HepG2 (cell line): ENCODE results near the gene DHX36. TPM values are rescaled to one million over a fixed set of nuclear protein-coding genes. Genes with fewer than 3 reads are reported as not detected.

Source experiments
- CBX5 ChIP-seq: sonication (generic); formaldehyde crosslinking; IDR thresholded peaks from 2 replicates; pipeline ENCODE4 v1.4.0; 2020; ENCODE audit warnings: missing genetic modification reagents, borderline replicate concordance
- CHCHD3 ChIP-seq: sonication (generic); formaldehyde crosslinking; IDR thresholded peaks from 2 replicates; pipeline ENCODE4 v1.8.0; 2022; ENCODE audit warnings: mild to moderate bottlenecking, missing genetic modification reagents, moderate library complexity
- ELF1 ChIP-seq: sonication (generic); formaldehyde crosslinking; IDR thresholded peaks from 2 replicates; pipeline ENCODE4 v1.4.0; 2020; ENCODE audit warnings: missing genetic modification reagents
- FIP1L1 ChIP-seq: fragments of 200-400 bp; formaldehyde crosslinking; IDR thresholded peaks from 2 replicates; pipeline ENCODE4 v1.6.1; 2018; ENCODE audit warnings: low read depth, mild to moderate bottlenecking, low read length, moderate library complexity, borderline replicate concordance; ENCODE audit not compliant: insufficient read depth
- FOSL2 ChIP-seq: sonication (generic); formaldehyde crosslinking; IDR thresholded peaks from 2 replicates; pipeline ENCODE4 v1.4.0; 2020; ENCODE audit warnings: missing genetic modification reagents
- HHEX ChIP-seq: IDR thresholded peaks from 2 replicates; pipeline ENCODE4 v1.6.1; 2016; ENCODE audit warnings: control low read depth
- HIVEP1 ChIP-seq: sonication (generic); formaldehyde crosslinking; IDR thresholded peaks from 2 replicates; pipeline ENCODE4 v1.4.0; 2020; ENCODE audit warnings: mild to moderate bottlenecking, missing genetic modification reagents
- IRF2 ChIP-seq: IDR thresholded peaks from 2 replicates; pipeline ENCODE4 v1.6.1; 2018; ENCODE audit warnings: missing genetic modification reagents, missing compliant biosample characterization
- MEF2D ChIP-seq: sonication (generic); formaldehyde crosslinking; IDR thresholded peaks from 2 replicates; pipeline ENCODE4 v1.5.1; 2020; ENCODE audit warnings: mild to moderate bottlenecking, missing genetic modification reagents
- MIER2 ChIP-seq: IDR thresholded peaks from 2 replicates; pipeline ENCODE4 v1.6.1; 2016; ENCODE audit warnings: missing biosample characterization, missing genetic modification reagents
- MXI1 ChIP-seq: IDR thresholded peaks from 3 replicates; pipeline ENCODE4 v1.6.1; 2012; ENCODE audit warnings: low read depth, low read length, inconsistent platforms, borderline replicate concordance
- NFE2L2 ChIP-seq: fragments of 150-350 bp; IDR thresholded peaks from 2 replicates; pipeline ENCODE4 v1.6.1; 2014; ENCODE audit warnings: low read length
- NFYB ChIP-seq: sonication (generic); formaldehyde crosslinking; IDR thresholded peaks from 2 replicates; pipeline ENCODE4 v1.4.0; 2020; ENCODE audit warnings: missing genetic modification reagents
- PHF21A ChIP-seq: sonication (generic); formaldehyde crosslinking; IDR thresholded peaks from 2 replicates; pipeline ENCODE4 v1.5.0; 2020; ENCODE audit warnings: mild to moderate bottlenecking, missing genetic modification reagents
- PRPF4 ChIP-seq: fragments of 200-400 bp; formaldehyde crosslinking; IDR thresholded peaks from 2 replicates; pipeline ENCODE4 v1.6.1; 2016; ENCODE audit warnings: low read length, low read depth; ENCODE audit not compliant: poor library complexity, severe bottlenecking
- PTBP1 ChIP-seq: fragments of 200-400 bp; formaldehyde crosslinking; IDR thresholded peaks from 2 replicates; pipeline ENCODE4 v1.6.1; 2018; ENCODE audit warnings: low read length, low read depth; ENCODE audit not compliant: poor library complexity, severe bottlenecking
- SIN3A ChIP-seq: IDR thresholded peaks from 2 replicates; pipeline ENCODE4 v1.6.1; 2011; ENCODE audit warnings: low read depth, mild to moderate bottlenecking, control low read depth, low read length, borderline replicate concordance
- SP5 ChIP-seq: IDR thresholded peaks from 2 replicates; pipeline ENCODE4 v1.6.1; 2016; ENCODE audit warnings: low read depth, borderline replicate concordance
- TCF7 ChIP-seq: sonication (generic); IDR thresholded peaks from 2 replicates; pipeline ENCODE4 v1.6.1; 2016; ENCODE audit warnings: antibody characterized with exemption, low read depth
- YEATS4 ChIP-seq: sonication (generic); formaldehyde crosslinking; IDR thresholded peaks from 2 replicates; pipeline ENCODE4 v1.4.0; 2020; ENCODE audit warnings: missing genetic modification reagents, borderline replicate concordance
- ZFP36L2 ChIP-seq: sonication (generic); formaldehyde crosslinking; IDR thresholded peaks from 2 replicates; pipeline ENCODE4 v1.4.0; 2020; ENCODE audit warnings: missing genetic modification reagents
- ZKSCAN1 ChIP-seq: fragments of 150-350 bp; IDR thresholded peaks from 2 replicates; pipeline ENCODE4 v1.6.1; 2014; ENCODE audit warnings: low read length
- ZNF136 ChIP-seq: sonication (generic); formaldehyde crosslinking; IDR thresholded peaks from 2 replicates; pipeline ENCODE4 v1.8.1; 2022; ENCODE audit warnings: low read depth, mild to moderate bottlenecking, moderate library complexity, missing genetic modification reagents
- ZNF331 ChIP-seq: sonication (generic); formaldehyde crosslinking; IDR thresholded peaks from 2 replicates; pipeline ENCODE4 v1.4.0; 2020; ENCODE audit warnings: missing genetic modification reagents
- ZNF382 ChIP-seq: sonication (generic); formaldehyde crosslinking; IDR thresholded peaks from 2 replicates; pipeline ENCODE4 v1.5.0; 2020; ENCODE audit warnings: missing genetic modification reagents, mild to moderate bottlenecking, borderline replicate concordance
- ZNF569 ChIP-seq: sonication (generic); formaldehyde crosslinking; IDR thresholded peaks from 2 replicates; pipeline ENCODE4 v1.5.0; 2020; ENCODE audit warnings: mild to moderate bottlenecking, missing genetic modification reagents, moderate library complexity, borderline replicate concordance
- polyA plus RNA-seq, 8 experiments: library from polyadenylated mRNA; depleted of rRNA in 3 of 8; stranded (reverse) in 7 of 8; unstranded in 1 of 8; fragments of >200 nt; fragmentation: Illumina TruSeq in 4 of 8; extraction: Trizol in 4 of 8; gene quantifications; 2 replicates each; pipeline versions ENCODE4 v1.2.1 to v1.2.3, GENCODE V29; 2011 to 2016; ENCODE audit warnings: low read depth in 4 of 8, missing spikeins in 1 of 8, mixed read lengths in 1 of 8; ENCODE audit not compliant: insufficient read depth in 1 of 8
- total RNA-seq, 5 experiments: library from RNA; depleted of rRNA; stranded (reverse); fragments of >200 nt; fragmentation: Illumina TruSeq; extraction: Trizol; gene quantifications; 2 replicates each; pipeline ENCODE4 v1.2.3, GENCODE V29; 2016; ENCODE audit warnings: low read depth in 1 of 5
- TF ChIP-seq, protein P1 (sequence below): sonication (generic); formaldehyde crosslinking; IDR thresholded peaks from 2 replicates; pipeline ENCODE4; 2020; ENCODE audit warnings: missing genetic modification reagents, mild to moderate bottlenecking, borderline replicate concordance
- TF ChIP-seq, protein P2 (sequence below): sonication (generic); formaldehyde crosslinking; IDR thresholded peaks from 2 replicates; pipeline ENCODE4 v1.8.0; 2022; ENCODE audit warnings: missing genetic modification reagents, mild to moderate bottlenecking, borderline replicate concordance

The DHX36 gene
- total and polyA plus RNA-seq, 2 of the 13 experiments (the other 11 are each of a cell fraction or from before 2014, with no cell fraction given): 30.3 to 44.2 TPM

DNA sequence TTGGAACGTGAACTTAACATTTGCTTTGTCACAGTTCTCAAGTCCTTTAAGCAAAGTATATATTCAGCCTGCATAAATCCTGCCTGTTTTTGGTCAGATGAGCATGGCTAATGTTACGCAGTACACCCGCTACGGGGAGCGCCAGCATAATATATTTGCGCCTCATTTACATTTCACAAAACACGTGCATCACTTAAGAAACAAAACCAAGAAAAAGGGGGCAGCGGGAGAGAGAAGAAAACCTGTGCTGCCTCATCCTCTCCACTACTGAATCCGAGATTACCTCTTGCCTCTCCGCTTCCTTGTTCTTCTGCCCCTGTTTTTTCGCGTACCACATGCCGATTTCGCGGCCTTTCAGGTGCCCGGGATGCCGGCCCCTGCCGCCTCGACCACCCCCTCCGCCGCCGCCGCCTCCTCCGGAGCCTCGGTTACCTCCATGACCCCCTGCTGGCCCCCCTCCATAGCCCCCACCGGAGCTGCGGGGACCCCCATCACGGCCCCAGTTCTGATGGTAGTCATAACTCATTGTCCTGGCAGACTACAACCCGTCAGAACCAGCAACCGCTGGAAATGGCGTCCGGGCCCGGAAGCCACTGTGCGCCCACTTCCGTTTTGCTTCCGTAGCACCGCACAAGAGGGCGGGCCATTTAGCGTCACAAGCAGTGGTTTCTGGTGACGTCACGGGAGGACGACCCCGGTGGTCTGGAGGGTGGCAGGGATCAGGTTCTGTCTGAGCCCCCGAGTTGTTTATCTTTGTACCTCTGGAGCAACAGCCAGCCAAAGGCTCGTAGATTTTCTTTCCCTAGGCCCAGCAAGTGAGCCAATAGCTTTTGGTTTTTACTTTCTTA lies at the start of gene DHX36 (continued):
- peak; percentile 75; the same call in 1 of the 2 replicates for TF ChIP-seq ZNF136 (CRISPR knock-in tag)
- peak; percentile 75 for TF ChIP-seq HIVEP1 (CRISPR knock-in tag)
- TF ChIP-seq, protein P1, sequence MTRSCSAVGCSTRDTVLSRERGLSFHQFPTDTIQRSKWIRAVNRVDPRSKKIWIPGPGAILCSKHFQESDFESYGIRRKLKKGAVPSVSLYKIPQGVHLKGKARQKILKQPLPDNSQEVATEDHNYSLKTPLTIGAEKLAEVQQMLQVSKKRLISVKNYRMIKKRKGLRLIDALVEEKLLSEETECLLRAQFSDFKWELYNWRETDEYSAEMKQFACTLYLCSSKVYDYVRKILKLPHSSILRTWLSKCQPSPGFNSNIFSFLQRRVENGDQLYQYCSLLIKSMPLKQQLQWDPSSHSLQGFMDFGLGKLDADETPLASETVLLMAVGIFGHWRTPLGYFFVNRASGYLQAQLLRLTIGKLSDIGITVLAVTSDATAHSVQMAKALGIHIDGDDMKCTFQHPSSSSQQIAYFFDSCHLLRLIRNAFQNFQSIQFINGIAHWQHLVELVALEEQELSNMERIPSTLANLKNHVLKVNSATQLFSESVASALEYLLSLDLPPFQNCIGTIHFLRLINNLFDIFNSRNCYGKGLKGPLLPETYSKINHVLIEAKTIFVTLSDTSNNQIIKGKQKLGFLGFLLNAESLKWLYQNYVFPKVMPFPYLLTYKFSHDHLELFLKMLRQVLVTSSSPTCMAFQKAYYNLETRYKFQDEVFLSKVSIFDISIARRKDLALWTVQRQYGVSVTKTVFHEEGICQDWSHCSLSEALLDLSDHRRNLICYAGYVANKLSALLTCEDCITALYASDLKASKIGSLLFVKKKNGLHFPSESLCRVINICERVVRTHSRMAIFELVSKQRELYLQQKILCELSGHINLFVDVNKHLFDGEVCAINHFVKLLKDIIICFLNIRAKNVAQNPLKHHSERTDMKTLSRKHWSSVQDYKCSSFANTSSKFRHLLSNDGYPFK (CRISPR knock-in tag): peak; percentile 75; the same call in 1 of the 2 replicates
- peak; percentile 93 for TF ChIP-seq ELF1 (CRISPR knock-in tag)
- TF ChIP-seq, protein P2, sequence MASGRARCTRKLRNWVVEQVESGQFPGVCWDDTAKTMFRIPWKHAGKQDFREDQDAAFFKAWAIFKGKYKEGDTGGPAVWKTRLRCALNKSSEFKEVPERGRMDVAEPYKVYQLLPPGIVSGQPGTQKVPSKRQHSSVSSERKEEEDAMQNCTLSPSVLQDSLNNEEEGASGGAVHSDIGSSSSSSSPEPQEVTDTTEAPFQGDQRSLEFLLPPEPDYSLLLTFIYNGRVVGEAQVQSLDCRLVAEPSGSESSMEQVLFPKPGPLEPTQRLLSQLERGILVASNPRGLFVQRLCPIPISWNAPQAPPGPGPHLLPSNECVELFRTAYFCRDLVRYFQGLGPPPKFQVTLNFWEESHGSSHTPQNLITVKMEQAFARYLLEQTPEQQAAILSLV: peak; percentile 53; the same call in 1 of the 2 replicates
- peak; percentile 50 for TF ChIP-seq YEATS4 (CRISPR knock-in tag)
- TF ChIP-seq PHF21A: peak; percentile 15; the same call in 1 of the 2 replicates
- TF ChIP-seq MXI1: 0 out of 3 replicates have a peak, but pooled peaks have one; percentile 43
- no peak for TF ChIP-seq ZFP36L2 (CRISPR knock-in tag)
- TF ChIP-seq ZNF382 (CRISPR knock-in tag): no peak
- 0 out of 2 replicates have a peak, but pooled peaks have one; percentile 27 for TF ChIP-seq CBX5 (CRISPR knock-in tag)
- TF ChIP-seq NFE2L2: no peak
- TF ChIP-seq SP5: peak; percentile 61; the same call in 1 of the 2 replicates
- TF ChIP-seq ZKSCAN1: no peak
- TF ChIP-seq ZNF569 (CRISPR knock-in tag): no peak
- no peak for TF ChIP-seq TCF7
- TF ChIP-seq FOSL2 (CRISPR knock-in tag): peak; percentile 42
- TF ChIP-seq ZNF331: peak; percentile 36; the same call in 1 of the 2 replicates
- TF ChIP-seq HHEX (CRISPR knock-in tag): no peak
- TF ChIP-seq IRF2 (CRISPR knock-in tag): peak; percentile 83
- no peak for TF ChIP-seq PRPF4
- TF ChIP-seq NFYB (CRISPR knock-in tag): no peak
- TF ChIP-seq CHCHD3 (CRISPR knock-in tag): no peak
- TF ChIP-seq PTBP1: peak; percentile 46
- TF ChIP-seq SIN3A: 0 out of 2 replicates have a peak, but pooled peaks have one; percentile 51
- TF ChIP-seq FIP1L1: no peak
- no peak for TF ChIP-seq MIER2 (CRISPR knock-in tag)
- no peak for TF ChIP-seq MEF2D (CRISPR knock-in tag)
